SH-SY5Y (cell line): ENCODE data around the gene DHCR7.

Experiments used
- GATA2 ChIP-seq: IDR thresholded peaks from 2 replicates; pipeline ENCODE4 v1.6.1; 2011; ENCODE audit warnings: mild to moderate bottlenecking, low read depth, low read length
- GATA3 ChIP-seq: IDR thresholded peaks from 2 replicates; pipeline ENCODE4 v1.6.1; 2011; ENCODE audit warnings: low read depth, mild to moderate bottlenecking, low read length, moderate library complexity

DNA sequence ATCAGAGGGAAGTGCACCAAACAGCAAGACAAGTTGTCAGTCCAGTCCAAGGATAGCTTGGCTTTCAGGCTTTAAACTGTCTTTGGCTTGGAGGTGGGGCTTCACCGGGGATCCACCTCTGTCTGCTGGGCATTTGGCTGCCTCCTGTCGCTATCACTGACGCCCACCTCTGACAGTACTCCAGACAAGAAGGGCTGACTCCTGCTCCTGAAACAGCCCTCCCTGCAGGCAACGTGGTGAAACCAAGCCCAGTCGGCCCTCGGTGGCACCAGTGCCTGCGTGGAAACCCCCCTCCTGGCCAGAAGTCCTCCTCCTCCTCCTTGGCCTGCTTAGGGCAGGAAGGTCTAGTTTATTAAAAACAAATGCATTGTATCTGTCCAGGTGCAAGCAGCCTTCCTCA, 16.9 kb downstream of the DHCR7 start:
- TF ChIP-seq GATA3 (no peak), GATA2 (no peak)
